ENCODE measurements around the gene RANGAP1. TPM values are rescaled to one million over a fixed set of nuclear protein-coding genes. Genes with fewer than 3 reads are reported as not detected.

Gene RANGAP1
- total and polyA plus RNA-seq, 2 of the 13 experiments (the other 11 are each of a cell fraction or from before 2014, with no cell fraction given), result 51.8 to 83.9 TPM

DNA sequence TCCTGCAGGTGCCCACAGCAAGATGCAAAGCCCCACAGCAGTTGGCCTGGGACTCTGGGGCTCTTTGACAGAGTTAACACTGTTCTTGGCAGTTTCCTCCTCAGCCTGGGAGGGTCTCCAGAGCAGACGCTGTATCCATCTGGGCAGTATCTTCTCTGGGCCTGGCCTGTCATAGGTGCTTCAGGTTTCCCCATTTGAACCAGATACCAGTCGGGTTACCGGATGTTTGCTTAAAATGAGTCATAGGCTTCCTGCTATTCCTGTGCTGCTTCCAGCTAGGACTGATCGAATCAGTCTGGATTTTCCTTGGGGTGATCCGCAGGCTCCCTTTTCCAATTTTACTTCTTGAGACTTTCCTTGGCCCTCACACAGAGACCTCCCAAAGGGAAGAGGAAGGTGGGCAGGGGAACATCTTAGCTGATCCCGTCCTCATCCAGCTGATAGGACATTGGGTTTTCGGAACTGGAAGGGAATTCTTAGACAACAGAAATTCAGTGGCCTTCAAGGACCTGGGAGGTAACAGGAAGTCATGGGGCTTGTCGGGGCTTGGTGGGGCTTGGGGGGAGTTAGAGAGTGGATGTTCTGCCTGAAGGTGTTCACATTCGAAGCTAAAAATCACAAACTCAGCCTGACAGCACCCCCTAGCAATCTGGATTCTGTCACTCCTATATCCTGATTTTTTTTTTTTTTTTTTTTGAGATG lies 2.4 kb upstream of the RANGAP1 start (continued):
- TF ChIP-seq ZFYVE20 (CRISPR knock-in tag; IDR thresholded peaks at IDR 0.05; ENCODE audit: borderline replicate concordance, low read depth), result no peak
- TF ChIP-seq ZMYM4 (CRISPR knock-in tag; IDR thresholded peaks at IDR 0.05), result no peak
- peak; percentile 80 for TF ChIP-seq KAT8 (CRISPR knock-in tag; IDR thresholded peaks at IDR 0.05)
- no peak for TF ChIP-seq KLF9 (CRISPR knock-in tag; IDR thresholded peaks at IDR 0.05; ENCODE audit: low read depth)
- TF ChIP-seq, protein P1, sequence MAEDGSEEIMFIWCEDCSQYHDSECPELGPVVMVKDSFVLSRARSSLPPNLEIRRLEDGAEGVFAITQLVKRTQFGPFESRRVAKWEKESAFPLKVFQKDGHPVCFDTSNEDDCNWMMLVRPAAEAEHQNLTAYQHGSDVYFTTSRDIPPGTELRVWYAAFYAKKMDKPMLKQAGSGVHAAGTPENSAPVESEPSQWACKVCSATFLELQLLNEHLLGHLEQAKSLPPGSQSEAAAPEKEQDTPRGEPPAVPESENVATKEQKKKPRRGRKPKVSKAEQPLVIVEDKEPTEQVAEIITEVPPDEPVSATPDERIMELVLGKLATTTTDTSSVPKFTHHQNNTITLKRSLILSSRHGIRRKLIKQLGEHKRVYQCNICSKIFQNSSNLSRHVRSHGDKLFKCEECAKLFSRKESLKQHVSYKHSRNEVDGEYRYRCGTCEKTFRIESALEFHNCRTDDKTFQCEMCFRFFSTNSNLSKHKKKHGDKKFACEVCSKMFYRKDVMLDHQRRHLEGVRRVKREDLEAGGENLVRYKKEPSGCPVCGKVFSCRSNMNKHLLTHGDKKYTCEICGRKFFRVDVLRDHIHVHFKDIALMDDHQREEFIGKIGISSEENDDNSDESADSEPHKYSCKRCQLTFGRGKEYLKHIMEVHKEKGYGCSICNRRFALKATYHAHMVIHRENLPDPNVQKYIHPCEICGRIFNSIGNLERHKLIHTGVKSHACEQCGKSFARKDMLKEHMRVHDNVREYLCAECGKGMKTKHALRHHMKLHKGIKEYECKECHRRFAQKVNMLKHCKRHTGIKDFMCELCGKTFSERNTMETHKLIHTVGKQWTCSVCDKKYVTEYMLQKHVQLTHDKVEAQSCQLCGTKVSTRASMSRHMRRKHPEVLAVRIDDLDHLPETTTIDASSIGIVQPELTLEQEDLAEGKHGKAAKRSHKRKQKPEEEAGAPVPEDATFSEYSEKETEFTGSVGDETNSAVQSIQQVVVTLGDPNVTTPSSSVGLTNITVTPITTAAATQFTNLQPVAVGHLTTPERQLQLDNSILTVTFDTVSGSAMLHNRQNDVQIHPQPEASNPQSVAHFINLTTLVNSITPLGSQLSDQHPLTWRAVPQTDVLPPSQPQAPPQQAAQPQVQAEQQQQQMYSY (CRISPR knock-in tag; IDR thresholded peaks at IDR 0.05), result 0 out of 2 replicates have a peak, but pooled peaks have one; percentile 32
- TF ChIP-seq, protein P2, sequence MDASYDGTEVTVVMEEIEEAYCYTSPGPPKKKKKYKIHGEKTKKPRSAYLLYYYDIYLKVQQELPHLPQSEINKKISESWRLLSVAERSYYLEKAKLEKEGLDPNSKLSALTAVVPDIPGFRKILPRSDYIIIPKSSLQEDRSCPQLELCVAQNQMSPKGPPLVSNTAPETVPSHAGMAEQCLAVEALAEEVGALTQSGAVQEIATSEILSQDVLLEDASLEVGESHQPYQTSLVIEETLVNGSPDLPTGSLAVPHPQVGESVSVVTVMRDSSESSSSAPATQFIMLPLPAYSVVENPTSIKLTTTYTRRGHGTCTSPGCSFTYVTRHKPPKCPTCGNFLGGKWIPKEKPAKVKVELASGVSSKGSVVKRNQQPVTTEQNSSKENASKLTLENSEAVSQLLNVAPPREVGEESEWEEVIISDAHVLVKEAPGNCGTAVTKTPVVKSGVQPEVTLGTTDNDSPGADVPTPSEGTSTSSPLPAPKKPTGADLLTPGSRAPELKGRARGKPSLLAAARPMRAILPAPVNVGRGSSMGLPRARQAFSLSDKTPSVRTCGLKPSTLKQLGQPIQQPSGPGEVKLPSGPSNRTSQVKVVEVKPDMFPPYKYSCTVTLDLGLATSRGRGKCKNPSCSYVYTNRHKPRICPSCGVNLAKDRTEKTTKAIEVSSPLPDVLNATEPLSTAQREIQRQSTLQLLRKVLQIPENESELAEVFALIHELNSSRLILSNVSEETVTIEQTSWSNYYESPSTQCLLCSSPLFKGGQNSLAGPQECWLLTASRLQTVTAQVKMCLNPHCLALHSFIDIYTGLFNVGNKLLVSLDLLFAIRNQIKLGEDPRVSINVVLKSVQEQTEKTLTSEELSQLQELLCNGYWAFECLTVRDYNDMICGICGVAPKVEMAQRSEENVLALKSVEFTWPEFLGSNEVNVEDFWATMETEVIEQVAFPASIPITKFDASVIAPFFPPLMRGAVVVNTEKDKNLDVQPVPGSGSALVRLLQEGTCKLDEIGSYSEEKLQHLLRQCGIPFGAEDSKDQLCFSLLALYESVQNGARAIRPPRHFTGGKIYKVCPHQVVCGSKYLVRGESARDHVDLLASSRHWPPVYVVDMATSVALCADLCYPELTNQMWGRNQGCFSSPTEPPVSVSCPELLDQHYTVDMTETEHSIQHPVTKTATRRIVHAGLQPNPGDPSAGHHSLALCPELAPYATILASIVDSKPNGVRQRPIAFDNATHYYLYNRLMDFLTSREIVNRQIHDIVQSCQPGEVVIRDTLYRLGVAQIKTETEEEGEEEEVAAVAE (CRISPR knock-in tag; IDR thresholded peaks at IDR 0.05; ENCODE audit: borderline replicate concordance), result 0 out of 2 replicates have a peak, but pooled peaks have one; percentile 2
- TF ChIP-seq RXRB (CRISPR knock-in tag; IDR thresholded peaks at IDR 0.05; ENCODE audit: borderline replicate concordance), result peak; percentile 75; the same call in 1 of the 2 replicates
- TF ChIP-seq FOXK2 (IDR thresholded peaks at IDR 0.05), result no peak
- no peak for TF ChIP-seq ZSCAN21 (CRISPR knock-in tag; IDR thresholded peaks at IDR 0.05; ENCODE audit: borderline replicate concordance)
- no peak for TF ChIP-seq ARNT (IDR thresholded peaks at IDR 0.05)
- peak; percentile 59; the same call in 1 of the 2 replicates for TF ChIP-seq SIX1 (CRISPR knock-in tag; IDR thresholded peaks at IDR 0.05; ENCODE audit: borderline replicate concordance)
- no peak for TF ChIP-seq JDP2 (CRISPR knock-in tag; IDR thresholded peaks at IDR 0.05; ENCODE audit: borderline replicate concordance)
- TF ChIP-seq KDM6A (CRISPR knock-in tag; IDR thresholded peaks at IDR 0.05; ENCODE audit: low read depth), result no peak
- TF ChIP-seq, protein P3, sequence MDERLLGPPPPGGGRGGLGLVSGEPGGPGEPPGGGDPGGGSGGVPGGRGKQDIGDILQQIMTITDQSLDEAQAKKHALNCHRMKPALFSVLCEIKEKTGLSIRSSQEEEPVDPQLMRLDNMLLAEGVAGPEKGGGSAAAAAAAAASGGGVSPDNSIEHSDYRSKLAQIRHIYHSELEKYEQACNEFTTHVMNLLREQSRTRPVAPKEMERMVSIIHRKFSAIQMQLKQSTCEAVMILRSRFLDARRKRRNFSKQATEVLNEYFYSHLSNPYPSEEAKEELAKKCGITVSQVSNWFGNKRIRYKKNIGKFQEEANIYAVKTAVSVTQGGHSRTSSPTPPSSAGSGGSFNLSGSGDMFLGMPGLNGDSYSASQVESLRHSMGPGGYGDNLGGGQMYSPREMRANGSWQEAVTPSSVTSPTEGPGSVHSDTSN (CRISPR knock-in tag; IDR thresholded peaks at IDR 0.05), result peak; percentile 27; the same call in 1 of the 2 replicates
- TF ChIP-seq MTA3 (CRISPR knock-in tag; IDR thresholded peaks at IDR 0.05), result no peak
- no peak for TF ChIP-seq ZNF781 (CRISPR knock-in tag; IDR thresholded peaks at IDR 0.05; ENCODE audit: borderline replicate concordance, not compliant biosample characterization)
- no peak for TF ChIP-seq ZNF441 (CRISPR knock-in tag; IDR thresholded peaks at IDR 0.05; ENCODE audit: borderline replicate concordance)
- no peak for TF ChIP-seq MAFK (conservative IDR thresholded peaks at IDR 0.05 in 1 of 2, IDR thresholded peaks at IDR 0.05 in 1 of 2; ENCODE audit: low read length in 2 of 2)
- TF ChIP-seq, protein P4, sequence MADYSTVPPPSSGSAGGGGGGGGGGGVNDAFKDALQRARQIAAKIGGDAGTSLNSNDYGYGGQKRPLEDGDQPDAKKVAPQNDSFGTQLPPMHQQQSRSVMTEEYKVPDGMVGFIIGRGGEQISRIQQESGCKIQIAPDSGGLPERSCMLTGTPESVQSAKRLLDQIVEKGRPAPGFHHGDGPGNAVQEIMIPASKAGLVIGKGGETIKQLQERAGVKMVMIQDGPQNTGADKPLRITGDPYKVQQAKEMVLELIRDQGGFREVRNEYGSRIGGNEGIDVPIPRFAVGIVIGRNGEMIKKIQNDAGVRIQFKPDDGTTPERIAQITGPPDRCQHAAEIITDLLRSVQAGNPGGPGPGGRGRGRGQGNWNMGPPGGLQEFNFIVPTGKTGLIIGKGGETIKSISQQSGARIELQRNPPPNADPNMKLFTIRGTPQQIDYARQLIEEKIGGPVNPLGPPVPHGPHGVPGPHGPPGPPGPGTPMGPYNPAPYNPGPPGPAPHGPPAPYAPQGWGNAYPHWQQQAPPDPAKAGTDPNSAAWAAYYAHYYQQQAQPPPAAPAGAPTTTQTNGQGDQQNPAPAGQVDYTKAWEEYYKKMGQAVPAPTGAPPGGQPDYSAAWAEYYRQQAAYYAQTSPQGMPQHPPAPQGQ (CRISPR knock-in tag; IDR thresholded peaks at IDR 0.05; ENCODE audit: borderline replicate concordance), result no peak
